H9 (cell line): ENCODE measurements around the gene ADCY5. TPM values are rescaled to one million over a fixed set of nuclear protein-coding genes. Genes with fewer than 3 reads are reported as not detected.

Experiments
- DNase-seq: peaks from one replicate; pipeline ENCODE4 v3.0.0-alpha.2; 2017
- H2AFZ ChIP-seq: one replicate; pipeline ENCODE4 v1.6.1; 2013; ENCODE audit warnings: mild to moderate bottlenecking, low read length, control low read depth, moderate library complexity
- H2AK5ac ChIP-seq: 2 replicates; pipeline ENCODE4 v1.6.1; 2013; ENCODE audit warnings: low read length, control low read depth, mixed read lengths; ENCODE audit not compliant: insufficient read length
- H2BK120ac ChIP-seq: one replicate; pipeline ENCODE4 v1.6.1; 2013; ENCODE audit warnings: low read depth, mild to moderate bottlenecking, low read length, control low read depth, inconsistent platforms; ENCODE audit not compliant: poor library complexity, severe bottlenecking
- H2BK12ac ChIP-seq: 2 replicates; pipeline ENCODE4 v1.6.1; 2013; ENCODE audit warnings: low read length, control low read depth, mixed read lengths, low read depth; ENCODE audit not compliant: insufficient read length
- H2BK15ac ChIP-seq: 2 replicates; pipeline ENCODE4 v1.6.1; 2013; ENCODE audit warnings: low read depth, low read length, control low read depth
- H2BK20ac ChIP-seq: one replicate; pipeline ENCODE4 v1.6.1; 2013; ENCODE audit warnings: low read depth, mild to moderate bottlenecking, low read length, control low read depth, inconsistent platforms; ENCODE audit not compliant: poor library complexity, severe bottlenecking
- H2BK5ac ChIP-seq: 2 replicates; pipeline ENCODE4 v1.6.1; 2013; ENCODE audit warnings: low read length, control low read depth, mixed read lengths; ENCODE audit not compliant: insufficient read length
- H3K14ac ChIP-seq: 2 replicates; pipeline ENCODE4 v1.6.1; 2013; ENCODE audit warnings: low read length, control low read depth; ENCODE audit not compliant: insufficient read depth
- H3K18ac ChIP-seq: 2 replicates; pipeline ENCODE4 v1.6.1; 2013; ENCODE audit warnings: low read depth, mild to moderate bottlenecking, mixed read lengths, low read length, control low read depth; ENCODE audit not compliant: insufficient read length
- H3K23ac ChIP-seq: 2 replicates; pipeline ENCODE4 v1.6.1; 2013; ENCODE audit warnings: low read length, control low read depth, mixed read lengths, low read depth; ENCODE audit not compliant: insufficient read length
- H3K23me2 ChIP-seq: 2 replicates; pipeline ENCODE4 v1.6.1; 2013; ENCODE audit warnings: low read depth, mild to moderate bottlenecking, mixed read lengths, low read length, control low read depth; ENCODE audit not compliant: insufficient read length, poor library complexity, severe bottlenecking
- H3K27ac ChIP-seq: 2 replicates; pipeline ENCODE4 v1.5.1; 2013; ENCODE audit warnings: low read length, control low read depth, mixed read lengths, low read depth; ENCODE audit not compliant: insufficient read length
- H3K27me3 ChIP-seq: 2 replicates; pipeline ENCODE4 v1.6.1; 2013; ENCODE audit warnings: low read length, control low read depth, inconsistent platforms; ENCODE audit not compliant: insufficient read depth
- H3K4ac ChIP-seq: 2 replicates; pipeline ENCODE4 v1.6.1; 2013; ENCODE audit warnings: low read depth, mild to moderate bottlenecking, control low read depth, inconsistent platforms, low read length, moderate library complexity
- H3K4me1 ChIP-seq: 2 replicates; pipeline ENCODE4 v1.6.1; 2013; ENCODE audit warnings: low read length, control low read depth, inconsistent platforms; ENCODE audit not compliant: insufficient read depth
- H3K4me2 ChIP-seq: 2 replicates; pipeline ENCODE4 v1.6.1; 2013; ENCODE audit warnings: low read length, control low read depth, mixed read lengths; ENCODE audit not compliant: insufficient read length, insufficient read depth
- H3K56ac ChIP-seq: 2 replicates; pipeline ENCODE4 v1.6.1; 2013; ENCODE audit warnings: low read depth, mild to moderate bottlenecking, mixed read lengths, low read length, control low read depth; ENCODE audit not compliant: insufficient read length
- H3K79me1 ChIP-seq: 2 replicates; pipeline ENCODE4 v1.6.1; 2013; ENCODE audit warnings: low read depth, mild to moderate bottlenecking, moderate library complexity, low read length, control low read depth, inconsistent platforms; ENCODE audit not compliant: insufficient read depth, poor library complexity, severe bottlenecking
- H3K79me2 ChIP-seq: 2 replicates; pipeline ENCODE4 v1.6.1; 2013; ENCODE audit warnings: low read length, control low read depth, inconsistent platforms; ENCODE audit not compliant: insufficient read depth
- H3K9ac ChIP-seq: 2 replicates; pipeline ENCODE4 v1.6.1; 2013; ENCODE audit warnings: low read length, control low read depth, mixed read lengths; ENCODE audit not compliant: insufficient read length; ENCODE audit errors: extremely low read depth
- H3K9me3 ChIP-seq: one replicate; pipeline ENCODE4 v1.6.1; 2013; ENCODE audit warnings: low read depth, low read length, inconsistent platforms; ENCODE audit not compliant: control insufficient read depth
- H3T11ph ChIP-seq: one replicate; pipeline ENCODE4 v1.6.1; 2013; ENCODE audit warnings: mild to moderate bottlenecking, low read length, control low read depth, inconsistent platforms
- H4K20me1 ChIP-seq: one replicate; pipeline ENCODE4 v1.6.1; 2013; ENCODE audit not compliant: control insufficient read depth, insufficient read length, insufficient read depth
- H4K5ac ChIP-seq: 2 replicates; pipeline ENCODE4 v1.6.1; 2013; ENCODE audit warnings: low read depth, mild to moderate bottlenecking, mixed read lengths, low read length, control low read depth; ENCODE audit not compliant: insufficient read length
- H4K8ac ChIP-seq: replicated peaks from 2 replicates; pipeline ENCODE4 v1.6.1; 2013; ENCODE audit warnings: low read length, control low read depth, mixed read lengths, low read depth; ENCODE audit not compliant: insufficient read length
- H4K91ac ChIP-seq: 2 replicates; pipeline ENCODE4 v1.6.1; 2013; ENCODE audit warnings: low read depth, mild to moderate bottlenecking, moderate library complexity, mixed read lengths, low read length, control low read depth; ENCODE audit not compliant: insufficient read length
- H3K27ac Mint-ChIP-seq, 3 experiments: 2 replicates in 2 of 3; 3 replicates in 1 of 3; pipeline ENCODE4 v1.8.0; 2020 to 2021; ENCODE audit warnings: mixed read lengths in 3 of 3, mild to moderate bottlenecking in 1 of 3, moderate library complexity in 1 of 3
- H3K27me3 Mint-ChIP-seq: 2 replicates; pipeline ENCODE4 v1.8.0; 2021; ENCODE audit warnings: low read depth, mild to moderate bottlenecking, moderate library complexity, mixed read lengths
- H3K36me3 Mint-ChIP-seq, 3 experiments: 2 replicates in 2 of 3; 3 replicates in 1 of 3; pipeline ENCODE4 v1.8.0; 2020 to 2021; ENCODE audit warnings: low read depth in 3 of 3, mixed read lengths in 3 of 3; ENCODE audit not compliant: insufficient read depth in 1 of 3
- H3K4me1 Mint-ChIP-seq, 2 experiments: 2 replicates each; pipeline ENCODE4 v1.8.0; 2020; ENCODE audit warnings: mixed read lengths in 2 of 2
- H3K4me3 Mint-ChIP-seq, 2 experiments: 2 replicates in 1 of 2; 3 replicates in 1 of 2; pipeline ENCODE4 v1.8.0; 2020 to 2021; ENCODE audit warnings: mild to moderate bottlenecking in 2 of 2, mixed read lengths in 2 of 2, moderate library complexity in 1 of 2
- H3K9me3 Mint-ChIP-seq, 2 experiments: 2 replicates in 1 of 2; 3 replicates in 1 of 2; pipeline ENCODE4 v1.8.0; 2020; ENCODE audit warnings: mild to moderate bottlenecking in 2 of 2, mixed read lengths in 2 of 2, moderate library complexity in 1 of 2
- WGBS: extraction: QIAGEN DNeasy Blood & Tissue Kit; methylation state at CpG from one replicate; pipeline ENCODE4 v1.1.7; 2013; ENCODE audit warnings: missing lambda C conversion rate, low lambda C conversion rate, mixed read lengths; ENCODE audit not compliant: insufficient read length; ENCODE audit errors: extremely low coverage; 5-methylcytosine and 5-hydroxymethylcytosine counted together
- total RNA-seq: library from RNA; stranded (reverse); gene quantifications from 2 replicates; pipeline ENCODE4 v1.2.1, GENCODE V29; 2021
- TF ChIP-seq, protein P1 (sequence below): fragments of 200-600 bp; sonication (generic); conservative IDR thresholded peaks from 3 replicates; pipeline ENCODE4 v1.8.0; 2021; ENCODE audit warnings: antibody characterized with exemption, mild to moderate bottlenecking

Gene ADCY5
- total RNA-seq, 1 experiment from 2014 or later, result 5.0 TPM

DNA sequence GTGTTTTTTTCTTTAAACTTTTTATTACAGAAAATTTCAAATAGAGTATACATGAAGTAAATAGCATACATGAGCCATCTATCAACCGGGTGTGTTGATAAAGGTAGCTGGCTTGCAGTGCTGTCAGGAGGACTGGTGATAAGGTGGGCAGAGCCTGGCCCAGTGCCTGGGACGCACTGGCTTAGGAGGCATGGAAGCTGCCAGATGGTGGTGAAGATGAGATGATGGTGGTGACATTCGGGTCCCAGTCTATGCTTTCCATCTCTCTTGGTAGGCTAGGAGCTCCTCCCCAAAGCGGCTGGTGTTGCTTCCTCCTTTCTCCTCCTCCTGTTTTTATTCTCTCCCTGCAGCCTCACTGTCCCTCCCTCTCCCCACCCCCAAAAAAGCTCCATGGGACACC, 101.7 kb downstream of the ADCY5 start:
- H3K4me1 Mint-ChIP-seq, result peaks cover 37 to 47% of the 10 kb centered on the region in 2 experiments
- Histone ChIP-seq H2BK15ac (no peak overlapping the region), H2BK120ac (no peak overlapping the region), H4K91ac (no peak overlapping the region), H4K5ac (no peak overlapping the region), H3K79me2 (no peaks in the 10 kb centered on the region), H3K27me3 (no peaks in the 10 kb centered on the region), H2AK5ac (no peak overlapping the region), H4K20me1 (no peaks in the 10 kb centered on the region), H3K9me3 (no peaks in the 10 kb centered on the region), H2AFZ (no peak overlapping the region), H3K14ac (no peak overlapping the region), H3K23me2 (no peaks in the 10 kb centered on the region), H3K79me1 (no peaks in the 10 kb centered on the region), H4K8ac (no peak overlapping the region), H3K4ac (no peak overlapping the region), H2BK12ac (no peak overlapping the region), H2BK5ac (no peak overlapping the region), H3K4me1 (no peaks in the 10 kb centered on the region; the same call in 1 of the 2 replicates), H3T11ph (no peak overlapping the region), H2BK20ac (no peak overlapping the region), H3K23ac (no peak overlapping the region), H3K27ac (no peak overlapping the region), H3K4me2 (no peak overlapping the region), H3K56ac (no peak overlapping the region), H3K18ac (no peak overlapping the region), H3K9ac (no peak overlapping the region)
- no peaks in the 10 kb centered on the region for H3K9me3 Mint-ChIP-seq
- DNase-seq, result no peak
- no peaks in the 10 kb centered on the region for H3K36me3 Mint-ChIP-seq
- no peak overlapping the region; a peak in 1 of 7 replicates for H3K27ac Mint-ChIP-seq
- TF ChIP-seq, protein P1, sequence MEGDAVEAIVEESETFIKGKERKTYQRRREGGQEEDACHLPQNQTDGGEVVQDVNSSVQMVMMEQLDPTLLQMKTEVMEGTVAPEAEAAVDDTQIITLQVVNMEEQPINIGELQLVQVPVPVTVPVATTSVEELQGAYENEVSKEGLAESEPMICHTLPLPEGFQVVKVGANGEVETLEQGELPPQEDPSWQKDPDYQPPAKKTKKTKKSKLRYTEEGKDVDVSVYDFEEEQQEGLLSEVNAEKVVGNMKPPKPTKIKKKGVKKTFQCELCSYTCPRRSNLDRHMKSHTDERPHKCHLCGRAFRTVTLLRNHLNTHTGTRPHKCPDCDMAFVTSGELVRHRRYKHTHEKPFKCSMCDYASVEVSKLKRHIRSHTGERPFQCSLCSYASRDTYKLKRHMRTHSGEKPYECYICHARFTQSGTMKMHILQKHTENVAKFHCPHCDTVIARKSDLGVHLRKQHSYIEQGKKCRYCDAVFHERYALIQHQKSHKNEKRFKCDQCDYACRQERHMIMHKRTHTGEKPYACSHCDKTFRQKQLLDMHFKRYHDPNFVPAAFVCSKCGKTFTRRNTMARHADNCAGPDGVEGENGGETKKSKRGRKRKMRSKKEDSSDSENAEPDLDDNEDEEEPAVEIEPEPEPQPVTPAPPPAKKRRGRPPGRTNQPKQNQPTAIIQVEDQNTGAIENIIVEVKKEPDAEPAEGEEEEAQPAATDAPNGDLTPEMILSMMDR, result no peak
- WGBS, result no CpG with 5 or more reads among the region's 4 CpGs
- peak overlapping the region in 1 of 2 experiments; percentile 45; a peak in 1 of 5 replicates for H3K4me3 Mint-ChIP-seq
- peaks cover 10% of the 10 kb centered on the region for H3K27me3 Mint-ChIP-seq
